ENCODE results near the gene TRPM8. TPM values are rescaled to one million over a fixed set of nuclear protein-coding genes. Genes with fewer than 3 reads are reported as not detected.

TRPM8 gene
- total RNA-seq, 2 donors from 2014 or later, result not detected

DNA sequence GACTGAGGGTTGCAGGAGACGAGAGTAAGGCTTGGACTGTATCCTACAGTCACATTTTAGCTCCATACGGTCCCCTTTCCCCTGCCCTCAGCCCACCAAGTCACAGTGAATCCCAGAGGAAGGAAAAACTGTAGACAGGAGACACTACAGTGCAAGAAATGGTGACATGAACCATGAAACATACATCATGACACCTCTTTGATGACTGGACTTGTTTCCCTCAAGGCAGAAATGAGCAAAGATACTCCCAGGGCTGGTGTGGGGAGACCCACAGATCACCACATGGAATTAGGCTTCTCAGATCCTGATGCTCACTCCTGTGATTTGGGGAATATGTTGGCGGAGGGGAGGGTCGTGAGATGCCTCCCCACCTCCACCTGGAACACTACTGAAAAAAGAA lies 85.1 kb downstream of the TRPM8 start:
- no peak for ATAC-seq (ENCODE audit: insufficient number of reproducible peaks, low FRiP score, low read depth)
- Histone ChIP-seq H3K9me3 (no peaks in the 10 kb centered on the region), H3K4me1 (ENCODE audit: control insufficient read depth in 1 of 2, low read depth in 2 of 2) (no peaks in the 10 kb centered on the region), H3K4me3 (no peak overlapping the region), H3K27ac (no peak overlapping the region), H3K27me3 (replicated peaks; ENCODE audit: insufficient read depth) (no peaks in the 10 kb centered on the region), H3K36me3 (no peaks in the 10 kb centered on the region)
- TF ChIP-seq CTCF (IDR thresholded peaks at IDR 0.05), result no peak
- DNase-seq (ENCODE audit: low spot score), result no peak

- Histone ChIP-seq H3K4me1 (ENCODE audit: control insufficient read depth in 1 of 2, low read depth in 2 of 2) (no peaks in the 10 kb centered on the region), H3K36me3 (no peaks in the 10 kb centered on the region), H3K27ac (no peak overlapping the region), H3K27me3 (replicated peaks; ENCODE audit: insufficient read depth) (no peaks in the 10 kb centered on the region), H3K9me3 (no peaks in the 10 kb centered on the region), H3K4me3 (no peak overlapping the region)
- TF ChIP-seq CTCF (IDR thresholded peaks at IDR 0.05), result no peak
- no peak for DNase-seq (ENCODE audit: low spot score)
- ATAC-seq (ENCODE audit: insufficient number of reproducible peaks, low FRiP score, low read depth), result no peak
Measured at GRCh38 chr2:234003972-234004617, 86.9 kb downstream of the TRPM8 start.

- Histone ChIP-seq H3K9me3 (no peaks in the 10 kb centered on the region), H3K4me3 (no peak overlapping the region), H3K4me1 (ENCODE audit: control insufficient read depth in 1 of 2, low read depth in 2 of 2) (no peaks in the 10 kb centered on the region), H3K27ac (no peak overlapping the region), H3K27me3 (replicated peaks; ENCODE audit: insufficient read depth) (no peaks in the 10 kb centered on the region), H3K36me3 (no peaks in the 10 kb centered on the region)
- ATAC-seq (ENCODE audit: insufficient number of reproducible peaks, low FRiP score, low read depth) (no peak), DNase-seq (ENCODE audit: low spot score) (no peak)
- no peak for TF ChIP-seq CTCF (IDR thresholded peaks at IDR 0.05)
Measured at GRCh38 chr2:234005126-234005525, 88.0 kb downstream of the TRPM8 start.

- Histone ChIP-seq H3K36me3 (no peaks in the 10 kb centered on the region), H3K4me3 (no peak overlapping the region), H3K27ac (no peak overlapping the region), H3K27me3 (replicated peaks; ENCODE audit: insufficient read depth) (no peaks in the 10 kb centered on the region), H3K4me1 (ENCODE audit: control insufficient read depth in 1 of 2, low read depth in 2 of 2) (no peaks in the 10 kb centered on the region), H3K9me3 (peaks cover 7% of the 10 kb centered on the region)
- TF ChIP-seq CTCF (IDR thresholded peaks at IDR 0.05), result no peak
- DNase-seq (ENCODE audit: low spot score), result no peak
- ATAC-seq (ENCODE audit: insufficient number of reproducible peaks, low FRiP score, low read depth), result no peak
Measured at GRCh38 chr2:234006501-234006900, 89.3 kb downstream of the TRPM8 start.

DNA sequence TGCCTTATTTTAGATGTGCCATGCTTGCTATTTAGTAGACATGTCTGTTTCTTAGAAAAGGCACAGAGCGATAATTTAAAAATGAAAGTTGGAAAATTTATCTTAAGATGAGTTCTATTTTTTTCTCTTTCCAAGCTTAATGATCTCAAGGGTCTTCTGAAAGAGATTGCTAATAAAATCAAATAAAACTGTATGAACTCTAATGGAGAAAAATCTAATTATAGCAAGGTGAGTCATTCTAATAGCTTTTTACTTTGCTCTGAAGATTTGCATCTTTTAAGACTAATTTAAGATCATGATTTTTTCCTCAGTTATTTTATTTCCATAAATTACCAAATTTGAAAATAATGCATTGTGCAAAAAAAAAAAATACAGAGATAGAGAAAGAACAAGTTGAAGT lies 97.3 kb downstream of the TRPM8 start:
- H3K4me3 ChIP-seq, result no peak overlapping the region
- H3K36me3 ChIP-seq, result no peaks in the 10 kb centered on the region
- no peaks in the 10 kb centered on the region for H3K27me3 ChIP-seq (replicated peaks; ENCODE audit: insufficient read depth)
- TF ChIP-seq CTCF (IDR thresholded peaks at IDR 0.05), result no peak
- H3K4me1 ChIP-seq (ENCODE audit: control insufficient read depth in 1 of 2, low read depth in 2 of 2), result no peaks in the 10 kb centered on the region
- no peak for DNase-seq (ENCODE audit: low spot score)
- H3K27ac ChIP-seq, result no peak overlapping the region
- H3K9me3 ChIP-seq, result peaks cover 7% of the 10 kb centered on the region
- no peak for ATAC-seq (ENCODE audit: insufficient number of reproducible peaks, low FRiP score, low read depth)

All from thoracic aorta (tissue), 2 donors.